GM19395 (cell line): ENCODE measurements around the gene CROCC2.

Experiments
- ATAC-seq: cut with Tn5 transposase; IDR thresholded peaks from one replicate; pipeline ENCODE4 v1.9.1; 2021; ENCODE audit warnings: mild to moderate bottlenecking, moderate library complexity; ENCODE audit not compliant: unreplicated experiment

CROCC2 gene

GRCh38 chr2:240904216-240905175, 1.6 kb upstream of the CROCC2 start:
- no peak for ATAC-seq

- ATAC-seq, result no peak
Observed at GRCh38 chr2:240905176-240905781, 857 bp upstream of the CROCC2 start.

- no peak for ATAC-seq
Observed at GRCh38 chr2:240906911-240907590, 915 bp downstream of the CROCC2 start.

GRCh38 chr2:240909216-240909974, 3.3 kb downstream of the CROCC2 start:
- ATAC-seq, result no peak

GRCh38 chr2:240911641-240912265, 5.6 kb downstream of the CROCC2 start:
- ATAC-seq, result no peak

- ATAC-seq, result no peak
Observed at GRCh38 chr2:240912878-240913809, 7.0 kb downstream of the CROCC2 start.

- ATAC-seq, result no peak
Observed at GRCh38 chr2:240913810-240914644, 7.9 kb downstream of the CROCC2 start.

GRCh38 chr2:240914645-240915525, 8.7 kb downstream of the CROCC2 start:
- ATAC-seq, result no peak

GRCh38 chr2:240915526-240916341, 9.6 kb downstream of the CROCC2 start:
- no peak for ATAC-seq

- no peak for ATAC-seq
Observed at GRCh38 chr2:240916571-240917008, 10.5 kb downstream of the CROCC2 start.

GRCh38 chr2:240917009-240917683, 11.0 kb downstream of the CROCC2 start:
- ATAC-seq, result no peak

GRCh38 chr2:240917684-240918257, 11.6 kb downstream of the CROCC2 start:
- no peak for ATAC-seq

- ATAC-seq, result no peak
Observed at GRCh38 chr2:240918258-240919091, 12.3 kb downstream of the CROCC2 start.

GRCh38 chr2:240919161-240919781, 13.1 kb downstream of the CROCC2 start:
- ATAC-seq, result no peak
